ENCODE results near the gene ANTXR2. TPM values are rescaled to one million over a fixed set of nuclear protein-coding genes. Genes with fewer than 3 reads are reported as not detected.
"Not testable (repeated sequence)": the region's sequence is repeated elsewhere in the genome, so short reads cannot be mapped to it uniquely, and the experiment has no call there.

Gene ANTXR2
- 7.0 and 8.0 TPM in 2 replicates for total RNA-seq (2021)
- Bru-seq, nascent RNA, result percentile 52 among the genes with signal in this experiment
- BruChase-seq, experiment 1, labeled RNA remaining after a 2-hour chase, result percentile 41 among the genes with signal in this experiment
- BruChase-seq, experiment 2, labeled RNA remaining after a 6-hour chase, result percentile 36 among the genes with signal in this experiment
- long read RNA-seq, full-length matches to known transcripts, result 9 of 10 reads
- long read RNA-seq, partial matches to known transcripts, result 0 of 10 reads
- long read RNA-seq, other reads (novel, unspliced or antisense), result 1 of 10 reads

GRCh38 chr4:80072744-80073472, at the start of gene ANTXR2:
TSS of gene ANTXR2 (minus strand) at chr4:80073229. CDS start at chr4:80072560, 669 bp downstream.
- intact Hi-C loops (cut with micrococcal nuclease; ENCODE audit: unreplicated experiment), result no loop called here
- Histone ChIP-seq H3K27me3 (replicated peaks; ENCODE audit: insufficient read depth, low read depth, low read length, poor library complexity) (no peaks in the 10 kb centered on the region), H3K36me3 (ENCODE audit: insufficient read depth, low read length, poor library complexity, severe bottlenecking) (no peaks in the 10 kb centered on the region), H3K4me3 (ENCODE audit: low read depth, low read length, poor library complexity, severe bottlenecking) (peak within 1 kb of the TSS; percentile 70), H3K27ac (ENCODE audit: low read depth, low read length, poor library complexity, severe bottlenecking) (peak within 1 kb of the TSS; percentile 67), H3K4me1 (ENCODE audit: insufficient read depth, low read length, poor library complexity, severe bottlenecking) (no peaks in the 10 kb centered on the region), H3K9me3 (ENCODE audit: low read depth, low read length, poor library complexity, severe bottlenecking) (no peaks in the 10 kb centered on the region)
- DNase-seq (ENCODE audit: low spot score), result peak; percentile 72
- TF ChIP-seq EZH2 (IDR thresholded peaks at IDR 0.05; ENCODE audit: borderline replicate concordance, low read depth, low read length, poor library complexity, severe bottlenecking), result no peak
- TF ChIP-seq, protein P1, sequence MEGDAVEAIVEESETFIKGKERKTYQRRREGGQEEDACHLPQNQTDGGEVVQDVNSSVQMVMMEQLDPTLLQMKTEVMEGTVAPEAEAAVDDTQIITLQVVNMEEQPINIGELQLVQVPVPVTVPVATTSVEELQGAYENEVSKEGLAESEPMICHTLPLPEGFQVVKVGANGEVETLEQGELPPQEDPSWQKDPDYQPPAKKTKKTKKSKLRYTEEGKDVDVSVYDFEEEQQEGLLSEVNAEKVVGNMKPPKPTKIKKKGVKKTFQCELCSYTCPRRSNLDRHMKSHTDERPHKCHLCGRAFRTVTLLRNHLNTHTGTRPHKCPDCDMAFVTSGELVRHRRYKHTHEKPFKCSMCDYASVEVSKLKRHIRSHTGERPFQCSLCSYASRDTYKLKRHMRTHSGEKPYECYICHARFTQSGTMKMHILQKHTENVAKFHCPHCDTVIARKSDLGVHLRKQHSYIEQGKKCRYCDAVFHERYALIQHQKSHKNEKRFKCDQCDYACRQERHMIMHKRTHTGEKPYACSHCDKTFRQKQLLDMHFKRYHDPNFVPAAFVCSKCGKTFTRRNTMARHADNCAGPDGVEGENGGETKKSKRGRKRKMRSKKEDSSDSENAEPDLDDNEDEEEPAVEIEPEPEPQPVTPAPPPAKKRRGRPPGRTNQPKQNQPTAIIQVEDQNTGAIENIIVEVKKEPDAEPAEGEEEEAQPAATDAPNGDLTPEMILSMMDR (conservative IDR thresholded peaks at IDR 0.05; ENCODE audit: low read depth, low read length), result no peak
- BruUV-seq (replicated peaks), result no TSS peak
- ChIA-PET POLR2A (ENCODE audit: low non-redundant PET) (no interaction called here), CTCF (no interaction called here)

DNA sequence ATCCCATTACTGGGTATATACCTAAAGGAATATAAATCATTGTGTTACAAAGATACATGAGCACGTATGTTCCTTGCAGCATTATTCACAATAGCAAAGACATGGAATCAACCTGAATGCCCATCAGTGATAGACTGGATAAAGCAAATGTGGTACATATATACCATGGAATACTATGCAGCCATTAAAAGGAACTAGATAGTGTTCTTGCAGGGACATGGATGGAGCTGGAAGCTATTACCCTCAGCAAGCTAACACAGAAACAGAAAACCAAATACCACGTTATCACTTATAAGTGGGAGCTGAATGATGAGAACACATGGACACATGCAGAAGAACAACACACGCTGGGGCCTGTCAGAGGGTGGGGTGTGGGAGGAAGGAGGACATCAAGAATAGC, 48.8 kb upstream of the ANTXR2 start:
- H3K9me3 ChIP-seq (ENCODE audit: low read depth, low read length, poor library complexity, severe bottlenecking); H3K4me1 ChIP-seq (ENCODE audit: insufficient read depth, low read length, poor library complexity, severe bottlenecking); H3K4me3 ChIP-seq (ENCODE audit: low read depth, low read length, poor library complexity, severe bottlenecking); POLR2A ChIA-PET (ENCODE audit: low non-redundant PET); intact Hi-C loops (cut with micrococcal nuclease; ENCODE audit: unreplicated experiment); BruUV-seq (replicated peaks); H3K27me3 ChIP-seq (replicated peaks; ENCODE audit: insufficient read depth, low read depth, low read length, poor library complexity); H3K36me3 ChIP-seq (ENCODE audit: insufficient read depth, low read length, poor library complexity, severe bottlenecking); H3K27ac ChIP-seq (ENCODE audit: low read depth, low read length, poor library complexity, severe bottlenecking); DNase-seq (ENCODE audit: low spot score): not testable (repeated sequence)
- CTCF ChIA-PET, result interaction anchor here (0.5 kb wide), 1 partner anchor 62 kb away, joined by 4 read pairs; no protein-coding TSS in a partner anchor

GRCh38 chr4:80119620-80120019, 46.6 kb upstream of the ANTXR2 start:
- BruUV-seq (replicated peaks); intact Hi-C loops (cut with micrococcal nuclease; ENCODE audit: unreplicated experiment); DNase-seq (ENCODE audit: low spot score); H3K4me3 ChIP-seq (ENCODE audit: low read depth, low read length, poor library complexity, severe bottlenecking); H3K36me3 ChIP-seq (ENCODE audit: insufficient read depth, low read length, poor library complexity, severe bottlenecking); H3K27ac ChIP-seq (ENCODE audit: low read depth, low read length, poor library complexity, severe bottlenecking); CTCF ChIA-PET; H3K4me1 ChIP-seq (ENCODE audit: insufficient read depth, low read length, poor library complexity, severe bottlenecking); H3K9me3 ChIP-seq (ENCODE audit: low read depth, low read length, poor library complexity, severe bottlenecking); POLR2A ChIA-PET (ENCODE audit: low non-redundant PET); H3K27me3 ChIP-seq (replicated peaks; ENCODE audit: insufficient read depth, low read depth, low read length, poor library complexity): not testable (repeated sequence)

DNA sequence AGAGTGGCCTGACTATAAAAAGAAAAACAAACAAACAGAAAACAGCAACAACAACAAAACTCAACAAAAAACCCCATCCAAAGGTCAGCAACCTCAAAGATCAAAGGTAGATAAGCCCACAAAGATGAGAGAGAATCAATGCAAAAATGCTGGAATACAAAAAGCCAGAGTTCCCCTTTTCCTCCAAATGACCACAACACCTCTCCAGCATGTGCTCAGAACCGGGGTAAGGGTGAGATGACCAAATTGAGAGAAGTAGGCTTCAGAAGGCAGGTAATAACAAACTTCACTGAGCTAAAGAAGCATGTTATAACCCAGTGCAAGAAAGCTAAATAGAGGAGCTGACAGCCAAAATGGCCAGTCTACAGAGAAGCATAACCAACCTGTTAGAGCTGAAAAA, 43.5 kb upstream of the ANTXR2 start:
- Histone ChIP-seq H3K36me3 (ENCODE audit: insufficient read depth, low read length, poor library complexity, severe bottlenecking) (no peaks in the 10 kb centered on the region), H3K27ac (ENCODE audit: low read depth, low read length, poor library complexity, severe bottlenecking) (no peak overlapping the region), H3K4me3 (ENCODE audit: low read depth, low read length, poor library complexity, severe bottlenecking) (no peak overlapping the region), H3K9me3 (ENCODE audit: low read depth, low read length, poor library complexity, severe bottlenecking) (no peaks in the 10 kb centered on the region), H3K4me1 (ENCODE audit: insufficient read depth, low read length, poor library complexity, severe bottlenecking) (no peaks in the 10 kb centered on the region), H3K27me3 (replicated peaks; ENCODE audit: insufficient read depth, low read depth, low read length, poor library complexity) (no peaks in the 10 kb centered on the region)
- DNase-seq (ENCODE audit: low spot score), result no peak
- no peak for TF ChIP-seq EZH2 (IDR thresholded peaks at IDR 0.05; ENCODE audit: borderline replicate concordance, low read depth, low read length, poor library complexity, severe bottlenecking)
- TF ChIP-seq, protein P1 (conservative IDR thresholded peaks at IDR 0.05; ENCODE audit: low read depth, low read length), result no peak
- ChIA-PET CTCF (no interaction called here), POLR2A (ENCODE audit: low non-redundant PET) (no interaction called here)
- intact Hi-C loops (cut with micrococcal nuclease; ENCODE audit: unreplicated experiment), result no loop called here
- no TSS peak for BruUV-seq (replicated peaks)
